ENCODE data around the gene FGF1.

The FGF1 gene

DNA sequence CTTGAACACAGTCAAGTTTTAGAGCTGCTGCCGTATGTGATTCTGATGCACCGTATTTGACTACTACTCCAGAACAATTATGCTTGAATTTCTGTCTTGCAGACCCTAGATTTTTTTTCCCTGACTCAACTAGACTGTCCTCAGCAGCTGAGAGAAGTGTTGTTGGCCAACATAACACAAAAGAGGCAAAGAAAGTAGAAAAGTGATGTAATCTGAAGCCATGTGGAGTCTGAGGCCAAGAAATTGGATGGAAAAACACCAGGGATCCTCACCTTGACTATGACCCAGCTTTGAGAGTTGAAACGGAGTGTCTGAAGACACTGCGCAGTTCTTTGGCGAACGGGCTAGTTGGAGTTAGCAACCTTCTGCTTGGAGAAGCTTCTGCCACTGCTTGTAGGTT is 36.3 kb upstream of the FGF1 start:
- H3K27me3 ChIP-seq (ENCODE audit: insufficient read depth, low read length, poor library complexity, severe bottlenecking), result no peaks in the 10 kb centered on the region
- no peaks in the 10 kb centered on the region for H3K36me3 ChIP-seq (ENCODE audit: insufficient read depth, low read length)
- no peaks in the 10 kb centered on the region for H3F3A ChIP-seq (ENCODE audit: low read depth)
- no peaks in the 10 kb centered on the region for H3K9me2 ChIP-seq (replicated peaks; ENCODE audit: low read depth, low read length)
- peaks cover 9% of the 10 kb centered on the region for H3K4me1 ChIP-seq (ENCODE audit: insufficient read depth, low read length, poor library complexity, severe bottlenecking)
- no peak overlapping the region for H2AFZ ChIP-seq (ENCODE audit: low read length)
- H3K9ac ChIP-seq (ENCODE audit: low read depth, low read length, poor library complexity, severe bottlenecking), result no peak overlapping the region
- H4K20me1 ChIP-seq (ENCODE audit: insufficient read depth, low read length, poor library complexity, severe bottlenecking), result no peaks in the 10 kb centered on the region
- H3K4me2 ChIP-seq (ENCODE audit: low read depth, low read length, poor library complexity, severe bottlenecking), result no peak overlapping the region
- H3K9me3 ChIP-seq (ENCODE audit: insufficient read depth, low read depth, low read length), result no peaks in the 10 kb centered on the region
- TF ChIP-seq EZH2phosphoT487 (IDR thresholded peaks at IDR 0.05; ENCODE audit: borderline replicate concordance), result no peak
- TF ChIP-seq, protein P1, sequence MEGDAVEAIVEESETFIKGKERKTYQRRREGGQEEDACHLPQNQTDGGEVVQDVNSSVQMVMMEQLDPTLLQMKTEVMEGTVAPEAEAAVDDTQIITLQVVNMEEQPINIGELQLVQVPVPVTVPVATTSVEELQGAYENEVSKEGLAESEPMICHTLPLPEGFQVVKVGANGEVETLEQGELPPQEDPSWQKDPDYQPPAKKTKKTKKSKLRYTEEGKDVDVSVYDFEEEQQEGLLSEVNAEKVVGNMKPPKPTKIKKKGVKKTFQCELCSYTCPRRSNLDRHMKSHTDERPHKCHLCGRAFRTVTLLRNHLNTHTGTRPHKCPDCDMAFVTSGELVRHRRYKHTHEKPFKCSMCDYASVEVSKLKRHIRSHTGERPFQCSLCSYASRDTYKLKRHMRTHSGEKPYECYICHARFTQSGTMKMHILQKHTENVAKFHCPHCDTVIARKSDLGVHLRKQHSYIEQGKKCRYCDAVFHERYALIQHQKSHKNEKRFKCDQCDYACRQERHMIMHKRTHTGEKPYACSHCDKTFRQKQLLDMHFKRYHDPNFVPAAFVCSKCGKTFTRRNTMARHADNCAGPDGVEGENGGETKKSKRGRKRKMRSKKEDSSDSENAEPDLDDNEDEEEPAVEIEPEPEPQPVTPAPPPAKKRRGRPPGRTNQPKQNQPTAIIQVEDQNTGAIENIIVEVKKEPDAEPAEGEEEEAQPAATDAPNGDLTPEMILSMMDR (conservative IDR thresholded peaks at IDR 0.05; ENCODE audit: low read length), result no peak
- H3K4me3 ChIP-seq (ENCODE audit: low read length, poor library complexity, severe bottlenecking), result no peak overlapping the region
- no peaks in the 10 kb centered on the region for H3K79me2 ChIP-seq (ENCODE audit: insufficient read depth, low read length)

DNA sequence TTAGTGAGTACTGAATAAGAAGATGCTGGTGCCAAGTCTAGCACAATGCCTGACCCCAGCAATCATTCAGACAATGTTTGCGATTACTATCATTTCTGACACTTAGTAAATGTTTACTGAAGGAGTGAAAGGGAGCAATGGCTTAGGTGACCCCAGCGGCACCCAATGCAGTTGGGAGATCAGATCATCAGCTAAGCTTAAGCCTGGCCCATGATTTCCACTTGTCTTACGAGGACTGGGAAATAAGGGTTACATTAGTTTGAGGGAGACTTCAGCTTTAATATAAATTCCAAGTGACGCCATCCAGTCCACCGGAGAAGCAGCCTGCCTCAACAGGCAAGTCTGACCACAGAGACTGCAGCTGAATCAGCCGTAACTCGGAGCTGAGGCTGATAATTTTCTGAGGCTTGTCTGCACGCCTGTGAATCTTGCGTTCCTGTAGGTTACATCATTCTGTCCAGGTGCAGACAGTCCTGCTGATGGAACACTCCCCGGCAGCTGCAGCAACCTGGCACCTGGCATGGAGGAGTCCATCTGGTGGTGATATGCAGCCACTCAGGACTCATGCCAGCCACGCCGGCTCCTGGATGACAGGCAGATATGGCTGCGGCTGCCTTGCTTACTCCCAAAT is 34.9 kb upstream of the FGF1 start:
- peaks cover 4% of the 10 kb centered on the region for H3K4me1 ChIP-seq (ENCODE audit: insufficient read depth, low read length, poor library complexity, severe bottlenecking)
- no peak overlapping the region for H3K9ac ChIP-seq (ENCODE audit: low read depth, low read length, poor library complexity, severe bottlenecking)
- H3K9me2 ChIP-seq (replicated peaks; ENCODE audit: low read depth, low read length), result no peaks in the 10 kb centered on the region
- no peaks in the 10 kb centered on the region for H4K20me1 ChIP-seq (ENCODE audit: insufficient read depth, low read length, poor library complexity, severe bottlenecking)
- no peaks in the 10 kb centered on the region for H3F3A ChIP-seq (ENCODE audit: low read depth)
- no peak overlapping the region for H3K4me3 ChIP-seq (ENCODE audit: low read length, poor library complexity, severe bottlenecking)
- no peaks in the 10 kb centered on the region for H3K9me3 ChIP-seq (ENCODE audit: insufficient read depth, low read depth, low read length)
- no peaks in the 10 kb centered on the region for H3K79me2 ChIP-seq (ENCODE audit: insufficient read depth, low read length)
- no peaks in the 10 kb centered on the region for H3K27me3 ChIP-seq (ENCODE audit: insufficient read depth, low read length, poor library complexity, severe bottlenecking)
- TF ChIP-seq, protein P1 (conservative IDR thresholded peaks at IDR 0.05; ENCODE audit: low read length), result no peak
- no peak for TF ChIP-seq EZH2phosphoT487 (IDR thresholded peaks at IDR 0.05; ENCODE audit: borderline replicate concordance)
- no peak overlapping the region for H3K4me2 ChIP-seq (ENCODE audit: low read depth, low read length, poor library complexity, severe bottlenecking)
- H2AFZ ChIP-seq (ENCODE audit: low read length), result no peak overlapping the region
- H3K36me3 ChIP-seq (ENCODE audit: insufficient read depth, low read length), result no peaks in the 10 kb centered on the region

DNA sequence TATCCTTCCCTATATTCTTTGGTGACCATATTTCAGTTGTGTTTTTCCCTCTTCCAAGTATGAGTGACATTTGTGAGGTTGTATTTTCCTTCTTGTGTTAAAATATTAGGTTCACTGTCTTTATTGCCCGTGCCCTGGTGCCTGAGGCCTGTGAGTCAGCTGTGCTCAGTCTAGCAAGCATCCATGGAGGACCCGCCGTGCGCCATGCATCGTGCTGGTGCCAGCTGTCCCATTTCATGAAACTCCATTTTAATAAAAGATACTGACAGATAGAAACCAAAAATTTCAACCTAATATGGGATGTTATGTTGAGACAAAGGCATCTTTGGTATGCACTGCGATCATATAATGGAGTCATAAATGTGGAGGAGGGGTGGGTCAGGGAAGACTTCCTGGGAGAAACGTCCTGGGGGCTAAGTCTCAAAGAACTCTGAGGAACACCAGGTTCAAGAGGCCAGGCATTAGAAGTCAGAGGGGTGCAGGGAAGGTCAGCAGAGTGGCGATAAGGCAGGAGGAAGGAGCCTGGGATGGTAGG is 34.0 kb upstream of the FGF1 start:
- no peaks in the 10 kb centered on the region for H3K79me2 ChIP-seq (ENCODE audit: insufficient read depth, low read length)
- no peaks in the 10 kb centered on the region for H3K36me3 ChIP-seq (ENCODE audit: insufficient read depth, low read length)
- no peaks in the 10 kb centered on the region for H4K20me1 ChIP-seq (ENCODE audit: insufficient read depth, low read length, poor library complexity, severe bottlenecking)
- no peaks in the 10 kb centered on the region for H3K9me3 ChIP-seq (ENCODE audit: insufficient read depth, low read depth, low read length)
- no peaks in the 10 kb centered on the region for H3F3A ChIP-seq (ENCODE audit: low read depth)
- TF ChIP-seq EZH2phosphoT487 (IDR thresholded peaks at IDR 0.05; ENCODE audit: borderline replicate concordance), result no peak
- TF ChIP-seq, protein P1 (conservative IDR thresholded peaks at IDR 0.05; ENCODE audit: low read length), result no peak
- peaks cover 4% of the 10 kb centered on the region for H3K4me1 ChIP-seq (ENCODE audit: insufficient read depth, low read length, poor library complexity, severe bottlenecking)
- no peak overlapping the region for H3K9ac ChIP-seq (ENCODE audit: low read depth, low read length, poor library complexity, severe bottlenecking)
- no peak overlapping the region for H3K4me2 ChIP-seq (ENCODE audit: low read depth, low read length, poor library complexity, severe bottlenecking)
- H3K9me2 ChIP-seq (replicated peaks; ENCODE audit: low read depth, low read length), result no peaks in the 10 kb centered on the region
- H3K4me3 ChIP-seq (ENCODE audit: low read length, poor library complexity, severe bottlenecking), result no peak overlapping the region
- no peaks in the 10 kb centered on the region for H3K27me3 ChIP-seq (ENCODE audit: insufficient read depth, low read length, poor library complexity, severe bottlenecking)
- H2AFZ ChIP-seq (ENCODE audit: low read length), result no peak overlapping the region

All from Loucy (cell line).